ENCODE measurements around the gene VAX1.

The VAX1 gene

DNA sequence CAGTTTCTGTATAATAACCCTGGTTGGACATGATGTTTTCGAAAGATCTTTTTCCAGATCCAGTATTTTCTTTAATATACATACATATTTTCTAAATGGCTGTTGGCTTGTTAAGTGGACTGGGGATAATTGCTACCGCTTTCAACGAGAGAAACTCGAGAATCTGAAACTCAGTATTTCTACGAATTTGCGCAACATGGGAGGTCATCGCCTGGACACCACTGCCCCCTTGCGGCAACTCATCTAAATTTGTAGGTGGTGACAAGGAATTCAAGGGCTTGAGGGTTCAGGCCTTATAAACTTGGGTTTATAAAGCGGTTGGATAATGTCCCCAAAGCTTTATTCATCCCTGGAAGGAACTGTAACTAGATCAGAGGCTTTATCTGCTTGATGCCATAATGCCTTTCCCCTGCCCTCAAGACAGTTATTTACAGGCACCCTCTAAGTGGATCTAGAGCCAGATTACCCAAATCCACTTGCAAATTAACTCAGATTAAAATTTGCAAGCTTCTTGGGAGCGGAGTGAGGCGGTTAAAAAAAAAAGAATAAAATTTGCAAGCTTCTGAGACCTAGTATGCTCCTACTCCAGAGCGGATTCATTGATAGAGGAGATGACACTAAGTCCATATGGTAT is 37.9 kb upstream of the VAX1 start:
- TF ChIP-seq, protein P1, sequence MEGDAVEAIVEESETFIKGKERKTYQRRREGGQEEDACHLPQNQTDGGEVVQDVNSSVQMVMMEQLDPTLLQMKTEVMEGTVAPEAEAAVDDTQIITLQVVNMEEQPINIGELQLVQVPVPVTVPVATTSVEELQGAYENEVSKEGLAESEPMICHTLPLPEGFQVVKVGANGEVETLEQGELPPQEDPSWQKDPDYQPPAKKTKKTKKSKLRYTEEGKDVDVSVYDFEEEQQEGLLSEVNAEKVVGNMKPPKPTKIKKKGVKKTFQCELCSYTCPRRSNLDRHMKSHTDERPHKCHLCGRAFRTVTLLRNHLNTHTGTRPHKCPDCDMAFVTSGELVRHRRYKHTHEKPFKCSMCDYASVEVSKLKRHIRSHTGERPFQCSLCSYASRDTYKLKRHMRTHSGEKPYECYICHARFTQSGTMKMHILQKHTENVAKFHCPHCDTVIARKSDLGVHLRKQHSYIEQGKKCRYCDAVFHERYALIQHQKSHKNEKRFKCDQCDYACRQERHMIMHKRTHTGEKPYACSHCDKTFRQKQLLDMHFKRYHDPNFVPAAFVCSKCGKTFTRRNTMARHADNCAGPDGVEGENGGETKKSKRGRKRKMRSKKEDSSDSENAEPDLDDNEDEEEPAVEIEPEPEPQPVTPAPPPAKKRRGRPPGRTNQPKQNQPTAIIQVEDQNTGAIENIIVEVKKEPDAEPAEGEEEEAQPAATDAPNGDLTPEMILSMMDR (IDR thresholded peaks at IDR 0.05), result peak; percentile 81
- Mint-ChIP-seq H3K4me3 (peak overlapping the region; percentile 84), H3K36me3 (ENCODE audit: low read depth) (no peaks in the 10 kb centered on the region), H3K27ac (no peak overlapping the region), H3K4me1 (peaks cover 18% of the 10 kb centered on the region), H3K27me3 (ENCODE audit: low read depth, poor library complexity) (peaks cover 96% of the 10 kb centered on the region), H3K9me3 (no peaks in the 10 kb centered on the region)
- DNase-seq, result peak; percentile 87

DNA sequence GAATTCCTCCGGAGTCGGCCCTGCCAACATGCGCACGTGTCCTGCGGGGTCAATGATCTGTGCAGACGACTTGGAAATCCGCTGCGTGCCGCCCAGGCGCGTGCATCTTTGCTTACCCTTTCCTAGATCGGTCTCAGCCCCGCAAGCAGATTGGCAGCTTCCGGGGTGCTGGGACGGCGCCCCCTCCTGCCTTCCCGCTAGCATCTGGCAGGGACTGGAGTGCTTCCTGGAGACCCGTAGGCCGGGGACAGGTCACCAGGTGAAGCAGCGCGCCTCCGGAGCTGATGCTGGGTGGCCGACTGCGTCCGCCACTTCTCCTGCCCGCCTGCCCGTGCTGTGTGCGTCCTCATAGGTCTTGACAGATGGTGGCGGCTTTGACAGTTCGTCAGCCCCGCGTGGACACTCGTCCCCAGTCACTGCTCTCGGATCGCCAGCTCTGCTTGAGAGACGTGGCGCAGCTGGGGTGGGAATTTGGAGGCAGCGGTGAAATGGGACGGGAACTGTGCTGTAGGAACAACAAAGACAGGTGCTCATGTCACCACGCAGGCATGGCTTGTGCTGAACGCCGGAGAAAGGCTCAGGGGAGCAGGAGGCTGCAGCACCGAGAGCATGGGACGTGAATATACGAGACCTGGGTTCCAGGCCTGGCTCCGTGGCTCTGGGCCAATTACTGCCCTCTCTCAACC is 37.3 kb upstream of the VAX1 start:
- Mint-ChIP-seq H3K4me3 (peak overlapping the region; percentile 84), H3K36me3 (ENCODE audit: low read depth) (no peaks in the 10 kb centered on the region), H3K27ac (no peak overlapping the region), H3K9me3 (no peaks in the 10 kb centered on the region), H3K27me3 (ENCODE audit: low read depth, poor library complexity) (peaks cover 96% of the 10 kb centered on the region), H3K4me1 (peaks cover 18% of the 10 kb centered on the region)
- DNase-seq, result no peak
- TF ChIP-seq, protein P1 (IDR thresholded peaks at IDR 0.05), result peak; percentile 15

DNA sequence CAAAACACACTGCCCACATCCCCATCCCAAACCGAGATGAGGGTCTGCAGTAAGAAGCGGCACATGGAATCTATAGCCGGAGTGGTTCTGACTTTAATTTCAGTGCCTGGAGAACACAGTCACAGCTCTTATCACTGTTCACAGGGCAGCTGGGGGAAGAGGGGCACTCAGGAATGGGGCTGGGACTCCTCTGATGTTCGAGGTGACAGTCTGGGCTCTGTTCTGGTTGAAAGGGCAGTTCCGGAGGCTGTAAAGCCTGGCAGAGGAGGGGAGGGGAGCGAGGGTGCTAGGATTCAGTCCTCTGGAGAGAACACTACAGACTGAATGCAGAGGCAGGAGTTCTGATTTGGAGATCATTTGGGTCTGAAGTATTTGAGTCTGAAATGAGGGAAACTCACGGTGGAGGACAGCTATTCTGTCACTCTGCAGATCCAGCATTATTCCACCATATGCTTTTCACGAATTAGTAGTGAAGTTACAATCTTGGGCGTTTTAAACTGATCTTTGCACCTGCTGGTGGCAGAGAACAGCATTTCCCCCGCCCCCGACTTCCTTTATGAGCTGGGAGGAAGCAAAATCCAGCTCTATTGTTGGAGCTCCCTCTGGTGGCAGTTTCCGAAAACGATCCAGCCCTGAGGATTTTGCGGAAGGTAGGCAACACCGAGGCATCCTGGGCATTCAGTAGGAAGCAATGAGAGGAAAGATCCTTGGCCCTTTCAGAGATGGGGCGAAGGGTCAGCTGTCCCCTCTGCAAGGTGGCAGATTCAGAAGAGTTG is 36.6 kb upstream of the VAX1 start:
- H3K27me3 Mint-ChIP-seq (ENCODE audit: low read depth, poor library complexity), result peaks cover 96% of the 10 kb centered on the region
- H3K9me3 Mint-ChIP-seq, result no peaks in the 10 kb centered on the region
- no peak overlapping the region for H3K27ac Mint-ChIP-seq
- H3K4me3 Mint-ChIP-seq, result peak overlapping the region; percentile 84
- no peaks in the 10 kb centered on the region for H3K36me3 Mint-ChIP-seq (ENCODE audit: low read depth)
- TF ChIP-seq, protein P1 (IDR thresholded peaks at IDR 0.05), result peak; percentile 82
- DNase-seq, result peak; percentile 88
- peaks cover 18% of the 10 kb centered on the region for H3K4me1 Mint-ChIP-seq

DNA sequence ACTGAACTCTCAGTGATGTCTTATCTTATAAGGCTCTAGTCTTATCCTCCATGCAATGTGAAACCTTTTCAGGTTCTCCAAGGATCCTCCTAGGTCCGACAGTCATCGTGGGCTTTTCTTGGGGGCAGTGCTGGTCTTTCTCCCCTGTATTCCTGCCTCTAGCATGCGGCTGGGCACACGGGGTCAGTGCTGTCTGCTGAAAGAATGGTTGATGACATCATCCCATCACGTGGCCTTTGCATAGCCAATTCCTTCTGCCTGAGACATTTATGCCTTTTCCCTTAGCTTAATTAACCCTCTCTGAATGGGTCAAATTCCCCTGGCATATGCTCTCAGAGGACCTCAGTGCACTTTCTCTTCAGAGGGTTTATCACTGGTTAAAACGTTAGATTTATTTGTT is 32.2 kb upstream of the VAX1 start:
- Mint-ChIP-seq H3K4me3 (no peak overlapping the region), H3K27me3 (ENCODE audit: low read depth, poor library complexity) (peaks cover 100% of the 10 kb centered on the region), H3K27ac (no peak overlapping the region), H3K9me3 (no peaks in the 10 kb centered on the region), H3K4me1 (peaks cover 10% of the 10 kb centered on the region), H3K36me3 (ENCODE audit: low read depth) (no peaks in the 10 kb centered on the region)
- TF ChIP-seq, protein P1 (IDR thresholded peaks at IDR 0.05), result no peak
- no peak for DNase-seq

DNA sequence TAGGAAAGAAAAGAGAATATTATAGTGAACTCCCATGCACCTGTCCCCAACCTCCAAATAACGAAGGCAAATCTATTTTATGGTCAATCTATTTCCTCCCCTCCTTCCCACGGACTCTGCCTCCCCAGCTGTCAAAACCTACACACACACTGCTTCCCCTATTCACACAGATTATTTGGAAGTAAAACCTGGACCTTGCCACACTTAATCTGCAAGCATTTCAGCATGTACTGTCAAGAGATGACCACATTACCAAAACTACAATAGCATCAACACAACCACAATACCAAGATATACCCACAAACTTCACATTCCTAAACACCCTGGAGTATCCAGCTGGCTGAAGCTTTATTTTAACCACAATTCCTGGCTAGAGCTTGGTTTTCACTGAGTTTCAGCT is 31.4 kb upstream of the VAX1 start:
- H3K9me3 Mint-ChIP-seq, result no peaks in the 10 kb centered on the region
- no peak overlapping the region for H3K4me3 Mint-ChIP-seq
- TF ChIP-seq, protein P1 (IDR thresholded peaks at IDR 0.05), result no peak
- no peak for DNase-seq
- peaks cover 100% of the 10 kb centered on the region for H3K27me3 Mint-ChIP-seq (ENCODE audit: low read depth, poor library complexity)
- peaks cover 9% of the 10 kb centered on the region for H3K4me1 Mint-ChIP-seq
- no peaks in the 10 kb centered on the region for H3K36me3 Mint-ChIP-seq (ENCODE audit: low read depth)
- H3K27ac Mint-ChIP-seq, result no peak overlapping the region
